HUES6 (cell line): Measurements from ENCODE around the gene FAM20A.

ENCODE experiments used
- H3K27ac ChIP-seq: 2 replicates; pipeline ENCODE4 v1.7.0; 2013; ENCODE audit warnings: low read depth, mild to moderate bottlenecking, low read length, inconsistent platforms
- H3K27me3 ChIP-seq: 2 replicates; pipeline ENCODE4 v1.6.1; 2013; ENCODE audit warnings: low read length; ENCODE audit not compliant: control insufficient read depth, insufficient read depth
- H3K36me3 ChIP-seq: 2 replicates; pipeline ENCODE4 v1.6.1; 2013; ENCODE audit warnings: low read length; ENCODE audit not compliant: control insufficient read depth, insufficient read depth
- H3K4me1 ChIP-seq: 2 replicates; pipeline ENCODE4 v1.6.1; 2013; ENCODE audit warnings: low read length; ENCODE audit not compliant: control insufficient read depth, insufficient read depth
- H3K4me3 ChIP-seq: 2 replicates; pipeline ENCODE4 v1.5.1; 2013; ENCODE audit warnings: low read depth, low read length
- H3K9ac ChIP-seq: one replicate; pipeline ENCODE4 v1.6.1; 2013; ENCODE audit warnings: mild to moderate bottlenecking, low read length
- H3K9me3 ChIP-seq: 2 replicates; pipeline ENCODE4 v1.6.1; 2013; ENCODE audit warnings: low read depth, low read length; ENCODE audit not compliant: control insufficient read depth, insufficient read depth

FAM20A gene

GRCh38 chr17:68578236-68578635 is 22.9 kb downstream of the FAM20A start:
- no peak overlapping the region for H3K4me3 ChIP-seq
- peaks cover 21% of the 10 kb centered on the region; the same call in 1 of the 2 replicates for H3K36me3 ChIP-seq
- H3K4me1 ChIP-seq = no peaks in the 10 kb centered on the region
- no peak overlapping the region for H3K9ac ChIP-seq
- no peak overlapping the region for H3K27ac ChIP-seq
- no peaks in the 10 kb centered on the region for H3K27me3 ChIP-seq
- no peaks in the 10 kb centered on the region for H3K9me3 ChIP-seq

DNA sequence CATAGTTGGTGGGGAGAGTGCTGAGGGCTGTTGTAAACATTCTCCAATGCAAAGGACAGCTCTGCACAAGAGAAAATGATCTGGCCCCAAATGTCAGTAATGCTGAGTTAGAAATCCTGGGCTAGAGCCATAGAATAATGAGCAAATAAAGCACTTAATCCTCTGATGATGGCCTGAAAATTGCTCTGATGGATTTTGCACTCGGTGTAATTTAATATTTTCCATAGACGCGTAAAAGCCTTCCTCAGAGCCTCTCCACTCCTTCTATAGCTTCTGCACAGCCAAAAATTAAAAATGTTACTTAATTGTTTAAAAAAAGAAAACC is 23.7 kb downstream of the FAM20A start:
- H3K4me3 ChIP-seq = no peak overlapping the region
- H3K9ac ChIP-seq = no peak overlapping the region
- H3K4me1 ChIP-seq = no peaks in the 10 kb centered on the region
- H3K9me3 ChIP-seq = no peaks in the 10 kb centered on the region
- H3K27ac ChIP-seq = no peak overlapping the region
- no peaks in the 10 kb centered on the region for H3K27me3 ChIP-seq
- peaks cover 18% of the 10 kb centered on the region; the same call in 1 of the 2 replicates for H3K36me3 ChIP-seq

GRCh38 chr17:68576811-68577496 is 24.2 kb downstream of the FAM20A start:
- Histone ChIP-seq H3K27ac (no peak overlapping the region), H3K27me3 (no peaks in the 10 kb centered on the region), H3K4me3 (no peak overlapping the region), H3K36me3 (peaks cover 14% of the 10 kb centered on the region; the same call in 1 of the 2 replicates), H3K9ac (no peak overlapping the region), H3K9me3 (no peaks in the 10 kb centered on the region), H3K4me1 (no peaks in the 10 kb centered on the region)

- Histone ChIP-seq H3K4me3 (no peak overlapping the region), H3K9me3 (no peaks in the 10 kb centered on the region), H3K9ac (no peak overlapping the region), H3K27me3 (no peaks in the 10 kb centered on the region), H3K36me3 (peaks cover 11% of the 10 kb centered on the region; the same call in 1 of the 2 replicates), H3K4me1 (no peaks in the 10 kb centered on the region), H3K27ac (no peak overlapping the region)
Measured at GRCh38 chr17:68576137-68576536, 25.0 kb downstream of the FAM20A start.

- H3K36me3 ChIP-seq = peaks cover 8% of the 10 kb centered on the region; the same call in 1 of the 2 replicates
- H3K4me3 ChIP-seq = no peak overlapping the region
- H3K9ac ChIP-seq = no peak overlapping the region
- no peaks in the 10 kb centered on the region for H3K9me3 ChIP-seq
- no peak overlapping the region for H3K27ac ChIP-seq
- no peaks in the 10 kb centered on the region for H3K4me1 ChIP-seq
- H3K27me3 ChIP-seq = no peaks in the 10 kb centered on the region
Measured at GRCh38 chr17:68573338-68573737, 27.8 kb downstream of the FAM20A start.

GRCh38 chr17:68572138-68572842 is 28.9 kb downstream of the FAM20A start:
- no peaks in the 10 kb centered on the region for H3K27me3 ChIP-seq

DNA sequence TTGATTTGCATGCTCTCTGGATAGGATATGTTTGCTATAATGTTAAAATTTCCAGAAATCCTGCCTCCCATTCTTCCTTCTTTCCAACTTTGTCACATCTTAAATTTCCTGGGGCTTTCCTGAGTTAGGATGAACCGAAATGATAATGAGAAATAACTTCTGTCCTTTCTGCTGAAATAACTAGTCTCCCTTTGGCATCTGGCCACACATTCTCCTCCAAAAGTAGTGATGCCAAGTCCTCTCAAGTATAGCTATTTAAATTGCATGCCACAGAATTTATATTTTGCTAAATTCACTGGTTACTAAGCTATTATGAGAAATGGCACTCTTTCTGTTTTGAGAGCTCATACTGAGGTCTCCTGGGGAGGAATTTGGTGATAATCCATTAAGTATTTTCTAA is 30.6 kb downstream of the FAM20A start:
- H3K4me3 ChIP-seq = no peak overlapping the region
- peaks cover 6% of the 10 kb centered on the region; the same call in 1 of the 2 replicates for H3K36me3 ChIP-seq
- H3K9ac ChIP-seq = no peak overlapping the region
- no peaks in the 10 kb centered on the region for H3K4me1 ChIP-seq
- no peaks in the 10 kb centered on the region for H3K27me3 ChIP-seq
- H3K27ac ChIP-seq = no peak overlapping the region
- no peaks in the 10 kb centered on the region for H3K9me3 ChIP-seq

More at GRCh38 chr17:68572138-68572842, 28.9 kb downstream of the FAM20A start:
- Histone ChIP-seq H3K9me3 (no peaks in the 10 kb centered on the region), H3K4me1 (no peaks in the 10 kb centered on the region), H3K27ac (no peak overlapping the region), H3K9ac (no peak overlapping the region), H3K36me3 (peaks cover 8% of the 10 kb centered on the region; the same call in 1 of the 2 replicates), H3K4me3 (no peak overlapping the region)

DNA sequence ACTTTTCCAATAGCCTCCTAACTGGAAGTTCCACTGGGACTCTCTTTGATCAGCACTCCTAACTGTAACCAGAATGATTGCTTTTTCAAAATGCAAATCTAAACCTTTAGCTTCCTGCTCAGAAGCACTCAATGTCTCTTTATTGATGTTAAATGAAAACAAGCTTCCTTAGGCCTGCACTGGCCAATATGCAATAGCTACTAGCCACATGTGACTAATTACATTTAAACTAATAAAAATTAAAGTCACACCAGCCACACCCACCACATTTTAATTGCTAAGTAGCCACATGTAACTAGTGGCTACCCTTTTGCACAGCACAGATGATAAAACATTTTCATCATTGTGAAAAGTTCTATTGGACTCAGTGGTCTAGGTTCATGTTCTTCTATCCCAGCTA is 31.8 kb downstream of the FAM20A start:
- Histone ChIP-seq H3K9ac (no peak overlapping the region), H3K36me3 (peaks cover 1% of the 10 kb centered on the region; the same call in 1 of the 2 replicates), H3K27me3 (no peaks in the 10 kb centered on the region), H3K9me3 (no peaks in the 10 kb centered on the region), H3K27ac (no peak overlapping the region), H3K4me1 (no peaks in the 10 kb centered on the region), H3K4me3 (no peak overlapping the region)

DNA sequence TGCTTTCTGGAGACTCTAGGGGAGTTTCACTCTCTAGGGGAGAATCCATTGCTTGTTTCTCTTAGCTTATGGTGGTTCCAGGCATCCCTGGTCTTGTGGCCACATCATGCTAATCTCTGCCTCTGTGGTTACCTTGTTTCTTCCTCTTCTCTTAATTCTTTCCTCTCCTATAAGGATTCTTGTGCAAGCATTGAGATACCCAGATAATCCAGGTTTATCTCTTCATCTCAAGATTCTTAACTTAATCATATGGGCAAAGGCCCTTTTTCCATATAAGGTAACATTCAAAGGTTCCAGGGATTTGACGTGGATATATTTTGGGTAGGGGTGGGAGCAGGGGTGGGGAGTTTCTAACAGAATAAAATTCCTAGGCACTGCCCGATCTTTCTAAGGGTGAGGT is 32.6 kb downstream of the FAM20A start:
- Histone ChIP-seq H3K4me3 (no peak overlapping the region), H3K9ac (no peak overlapping the region), H3K9me3 (no peaks in the 10 kb centered on the region), H3K4me1 (no peaks in the 10 kb centered on the region), H3K27me3 (no peaks in the 10 kb centered on the region), H3K36me3 (no peaks in the 10 kb centered on the region; the same call in 1 of the 2 replicates), H3K27ac (no peak overlapping the region)

- H3K4me1 ChIP-seq = no peaks in the 10 kb centered on the region
- H3K4me3 ChIP-seq = no peak overlapping the region
- H3K27me3 ChIP-seq = no peaks in the 10 kb centered on the region
- no peaks in the 10 kb centered on the region; the same call in 1 of the 2 replicates for H3K36me3 ChIP-seq
- H3K9ac ChIP-seq = no peak overlapping the region
- no peak overlapping the region for H3K27ac ChIP-seq
- no peaks in the 10 kb centered on the region for H3K9me3 ChIP-seq
Measured at GRCh38 chr17:68567581-68567980, 33.6 kb downstream of the FAM20A start.

DNA sequence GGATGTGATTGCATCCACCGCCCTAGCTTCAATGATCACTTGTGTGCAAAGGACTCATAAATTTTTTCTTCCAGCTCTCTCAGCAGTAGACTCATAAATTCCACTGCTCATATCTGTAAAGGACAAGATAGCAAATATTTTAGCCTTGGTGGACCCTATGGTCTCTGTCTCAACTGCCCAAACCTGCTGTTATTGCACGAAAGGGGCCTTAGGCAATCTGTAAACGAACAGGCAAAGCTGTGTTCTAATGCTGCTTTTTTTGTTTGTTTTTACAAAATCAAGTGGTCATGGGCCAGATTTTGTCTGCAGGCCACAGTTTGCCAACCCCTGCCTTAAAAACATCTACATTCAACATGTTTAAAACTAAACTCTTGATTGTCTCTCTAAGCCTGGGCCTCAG is 34.1 kb downstream of the FAM20A start:
- no peak overlapping the region for H3K9ac ChIP-seq
- no peaks in the 10 kb centered on the region for H3K4me1 ChIP-seq
- no peaks in the 10 kb centered on the region; the same call in 1 of the 2 replicates for H3K36me3 ChIP-seq
- H3K27me3 ChIP-seq = no peaks in the 10 kb centered on the region
- H3K9me3 ChIP-seq = no peaks in the 10 kb centered on the region
- H3K4me3 ChIP-seq = no peak overlapping the region
- H3K27ac ChIP-seq = no peak overlapping the region
